ENCODE results near the gene BMPR1B. TPM values are rescaled to one million over a fixed set of nuclear protein-coding genes. Genes with fewer than 3 reads are reported as not detected.
"Not testable (repeated sequence)": the region's sequence is repeated elsewhere in the genome, so short reads cannot be mapped to it uniquely, and the experiment has no call there.

Gene BMPR1B
- total and polyA plus RNA-seq, 2 donors, result 0.13 to 1.7 TPM

DNA sequence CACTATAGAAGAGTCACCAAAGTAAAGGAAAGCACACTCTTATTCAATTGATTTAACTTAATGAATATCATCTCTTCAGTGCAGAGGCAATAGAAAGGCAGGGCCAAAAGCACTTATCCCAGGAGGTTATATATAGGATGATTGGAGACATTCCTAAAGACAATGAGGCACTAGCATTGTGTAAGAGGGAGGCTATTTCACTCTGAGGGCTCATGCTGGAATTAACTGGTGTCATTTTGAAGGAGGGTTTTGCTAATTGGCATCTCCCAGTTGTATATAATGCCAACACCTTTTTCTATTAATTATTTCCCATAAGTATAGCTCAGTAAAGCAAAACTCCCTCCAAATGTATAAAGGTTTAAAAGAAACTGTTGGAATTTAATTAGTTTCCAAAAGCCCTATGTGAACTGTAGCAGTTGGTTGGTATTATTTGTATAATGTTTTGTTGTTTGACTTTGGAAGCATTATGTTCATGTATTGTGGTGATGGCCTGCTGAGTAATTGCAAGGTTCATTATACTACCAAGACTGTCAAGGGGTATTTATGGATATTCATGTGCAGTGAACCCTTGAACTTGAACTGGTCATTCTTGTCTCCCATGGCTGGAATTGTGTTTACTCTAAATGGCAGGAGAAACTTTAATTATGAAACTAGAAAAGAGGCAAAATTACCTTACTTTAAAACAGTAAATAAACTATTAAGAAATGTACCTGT is 270.3 kb downstream of the BMPR1B start:
- DNase-seq (ENCODE audit: extremely low spot score), result no peak
- Histone ChIP-seq H3K4me1 (ENCODE audit: insufficient read depth) (no peaks in the 10 kb centered on the region), H3K27ac (ENCODE audit: low read depth) (no peak overlapping the region), H3K36me3 (ENCODE audit: insufficient read depth) (no peaks in the 10 kb centered on the region), H3K4me3 (ENCODE audit: low read depth, low read length) (no peak overlapping the region)

GRCh38 chr4:95038791-95039190 is 281.0 kb downstream of the BMPR1B start:
- H3K4me1 ChIP-seq (ENCODE audit: insufficient read depth), result no peaks in the 10 kb centered on the region
- WGBS, result 98% methylated on average over 4 of the region's 4 CpGs
- no peak for DNase-seq (ENCODE audit: extremely low spot score)
- H3K27ac ChIP-seq (ENCODE audit: low read depth), result no peak overlapping the region
- no peak overlapping the region for H3K4me3 ChIP-seq (ENCODE audit: low read depth, low read length)
- no peaks in the 10 kb centered on the region for H3K36me3 ChIP-seq (ENCODE audit: insufficient read depth)

- Histone ChIP-seq H3K27ac (ENCODE audit: low read depth) (no peak overlapping the region), H3K4me3 (ENCODE audit: low read depth, low read length) (no peak overlapping the region), H3K36me3 (ENCODE audit: insufficient read depth) (no peaks in the 10 kb centered on the region), H3K4me1 (ENCODE audit: insufficient read depth) (no peaks in the 10 kb centered on the region)
- WGBS, result 52% methylated on average over 5 of the region's 5 CpGs
- no peak for DNase-seq (ENCODE audit: extremely low spot score)
Observed at GRCh38 chr4:95044324-95044837, 286.6 kb downstream of the BMPR1B start.

DNA sequence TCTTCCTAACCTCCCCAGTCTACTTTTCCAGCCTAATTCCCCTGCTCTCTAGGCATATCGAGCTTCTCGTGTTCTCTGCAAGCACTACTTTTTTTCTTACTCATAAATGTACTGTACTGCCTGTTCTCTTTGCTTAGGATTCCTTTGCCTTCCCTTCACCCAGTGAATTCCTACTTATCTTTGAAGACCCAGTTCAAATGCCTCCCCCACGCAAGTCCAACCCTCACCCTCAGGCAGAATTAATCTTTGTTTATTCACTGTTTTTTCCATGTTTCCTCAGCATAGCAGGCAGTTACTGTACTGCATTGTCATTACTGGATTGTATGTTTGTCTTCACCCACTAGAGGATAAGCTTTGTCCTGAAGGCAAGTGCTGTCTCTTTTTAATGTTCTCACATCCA is 287.7 kb downstream of the BMPR1B start:
- H3K36me3 ChIP-seq (ENCODE audit: insufficient read depth), result no peaks in the 10 kb centered on the region
- H3K4me1 ChIP-seq (ENCODE audit: insufficient read depth), result no peaks in the 10 kb centered on the region
- H3K4me3 ChIP-seq (ENCODE audit: low read depth, low read length), result no peak overlapping the region
- no peak overlapping the region for H3K27ac ChIP-seq (ENCODE audit: low read depth)
- no peak for DNase-seq (ENCODE audit: extremely low spot score)
- WGBS, result 23% methylated on average over 3 of the region's 3 CpGs

DNA sequence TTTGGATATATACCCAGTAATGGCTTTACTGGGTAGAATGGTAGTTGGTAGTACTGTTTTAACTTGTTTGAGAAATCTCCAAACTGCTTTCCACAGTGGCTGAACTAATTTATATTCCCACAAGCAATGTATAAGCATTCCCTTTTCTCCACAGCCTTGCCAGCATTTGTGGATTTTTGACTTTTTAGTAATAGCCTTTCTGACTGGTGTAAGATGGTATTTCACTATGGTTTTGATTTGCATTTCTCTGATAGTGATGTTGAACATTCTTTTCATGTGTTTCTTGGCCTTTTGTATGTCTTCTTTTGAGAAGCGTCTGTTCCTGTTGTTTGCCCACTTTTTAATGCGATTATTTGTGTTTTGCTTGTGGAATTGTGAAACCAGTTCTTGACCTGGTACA is 290.5 kb downstream of the BMPR1B start:
- no peak for DNase-seq (ENCODE audit: extremely low spot score)
- H3K27ac ChIP-seq (ENCODE audit: low read depth), result no peak overlapping the region
- H3K4me1 ChIP-seq (ENCODE audit: insufficient read depth), result no peaks in the 10 kb centered on the region
- H3K36me3 ChIP-seq (ENCODE audit: insufficient read depth), result no peaks in the 10 kb centered on the region
- no peak overlapping the region for H3K4me3 ChIP-seq (ENCODE audit: low read depth, low read length)
- WGBS, result 91% methylated on average over 2 of the region's 2 CpGs

- 42% methylated on average over 2 of the region's 2 CpGs for WGBS
- no peaks in the 10 kb centered on the region for H3K36me3 ChIP-seq (ENCODE audit: insufficient read depth)
Observed at GRCh38 chr4:95049551-95050233, 291.9 kb downstream of the BMPR1B start.

DNA sequence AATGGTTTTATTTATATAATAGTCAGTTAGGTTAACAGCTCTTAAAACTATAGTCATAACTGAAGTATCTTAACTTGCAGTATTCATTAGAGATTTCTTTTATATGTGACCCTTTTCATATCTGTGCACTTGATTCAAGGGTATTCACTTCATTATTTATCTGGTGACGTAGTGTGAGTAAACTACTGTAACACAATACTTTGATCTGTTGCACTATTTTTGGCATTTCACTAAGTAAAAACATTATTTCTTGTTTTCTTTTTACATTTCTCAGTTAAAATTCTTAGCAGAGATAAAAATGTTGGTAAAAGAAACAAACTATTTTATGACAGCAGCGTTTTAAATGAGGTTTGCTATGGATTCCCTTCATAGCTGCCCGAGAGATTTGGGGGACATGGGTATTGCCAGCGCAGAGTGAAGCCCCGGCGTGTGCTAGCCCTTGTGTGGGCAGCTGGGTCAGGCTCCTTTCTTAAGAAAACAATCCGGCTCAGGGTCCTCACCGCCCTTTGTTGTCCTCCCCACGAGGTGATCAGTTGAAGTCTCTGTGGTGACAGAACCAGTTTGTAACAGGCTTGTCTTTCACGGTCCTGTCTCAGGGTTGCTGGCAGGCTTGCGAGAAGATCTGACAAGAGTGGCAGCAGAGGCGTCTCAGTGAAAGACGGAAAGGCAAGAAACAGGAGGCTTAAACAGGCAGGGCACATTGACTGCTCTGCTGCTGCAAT is 293.4 kb downstream of the BMPR1B start:
- DNase-seq (ENCODE audit: extremely low spot score), result no peak
- WGBS, result 55% methylated on average over 13 of the region's 13 CpGs
- H3K4me3 ChIP-seq (ENCODE audit: low read depth, low read length), result no peak overlapping the region
- no peaks in the 10 kb centered on the region for H3K4me1 ChIP-seq (ENCODE audit: insufficient read depth)
- H3K36me3 ChIP-seq (ENCODE audit: insufficient read depth), result no peaks in the 10 kb centered on the region
- H3K27ac ChIP-seq (ENCODE audit: low read depth), result no peak overlapping the region

More at GRCh38 chr4:95049551-95050233, 291.9 kb downstream of the BMPR1B start:
- Histone ChIP-seq H3K4me3 (ENCODE audit: low read depth, low read length) (no peak overlapping the region), H3K4me1 (ENCODE audit: insufficient read depth) (no peaks in the 10 kb centered on the region), H3K27ac (ENCODE audit: low read depth) (no peak overlapping the region)
- DNase-seq (ENCODE audit: extremely low spot score), result no peak

GRCh38 chr4:95051702-95052020 is 293.9 kb downstream of the BMPR1B start:
- Histone ChIP-seq H3K4me1 (ENCODE audit: insufficient read depth) (no peaks in the 10 kb centered on the region), H3K27ac (ENCODE audit: low read depth) (no peak overlapping the region), H3K4me3 (ENCODE audit: low read depth, low read length) (no peak overlapping the region), H3K36me3 (ENCODE audit: insufficient read depth) (no peaks in the 10 kb centered on the region)
- no peak for DNase-seq (ENCODE audit: extremely low spot score)
- 45% methylated on average over 2 of the region's 2 CpGs for WGBS

GRCh38 chr4:95058991-95059390 is 301.2 kb downstream of the BMPR1B start:
- Histone ChIP-seq H3K4me3 (ENCODE audit: low read depth, low read length) (no peak overlapping the region), H3K4me1 (ENCODE audit: insufficient read depth) (no peaks in the 10 kb centered on the region)
- WGBS, result 91% methylated on average over 1 of the region's 1 CpG

DNA sequence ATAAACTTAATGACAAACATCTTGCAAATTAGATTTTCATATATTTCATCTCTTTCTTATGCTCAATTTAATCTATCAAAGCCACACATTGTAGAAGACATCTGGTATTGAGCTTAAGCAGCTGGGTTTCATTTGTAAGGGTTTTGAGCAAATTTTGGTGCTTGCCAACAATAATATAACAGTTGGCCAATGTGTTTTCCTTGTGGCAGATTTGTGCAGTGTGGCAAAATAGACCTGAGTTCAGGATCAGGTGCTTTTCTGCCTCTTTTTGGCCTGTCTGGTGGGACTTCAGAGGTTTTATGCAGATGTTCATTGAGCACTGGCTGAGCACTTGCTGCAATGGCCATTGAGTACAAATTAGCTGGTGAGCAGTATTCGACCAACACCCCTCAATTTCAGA is 301.9 kb downstream of the BMPR1B start:
- 79% methylated on average over 1 of the region's 1 CpG for WGBS
- Histone ChIP-seq H3K4me1 (ENCODE audit: insufficient read depth) (no peaks in the 10 kb centered on the region), H3K4me3 (ENCODE audit: low read depth, low read length) (no peak overlapping the region), H3K27ac (ENCODE audit: low read depth) (no peak overlapping the region), H3K36me3 (ENCODE audit: insufficient read depth) (no peaks in the 10 kb centered on the region)
- no peak for DNase-seq (ENCODE audit: extremely low spot score)

More at GRCh38 chr4:95058991-95059390, 301.2 kb downstream of the BMPR1B start:
- no peak for DNase-seq (ENCODE audit: extremely low spot score)
- H3K36me3 ChIP-seq (ENCODE audit: insufficient read depth), result no peaks in the 10 kb centered on the region
- H3K27ac ChIP-seq (ENCODE audit: low read depth), result no peak overlapping the region

- 74% methylated on average over 2 of the region's 2 CpGs for WGBS
- H3K4me3 ChIP-seq (ENCODE audit: low read depth, low read length), result no peak overlapping the region
- H3K27ac ChIP-seq (ENCODE audit: low read depth), result no peak overlapping the region
- H3K4me1 ChIP-seq (ENCODE audit: insufficient read depth), result no peaks in the 10 kb centered on the region
- no peaks in the 10 kb centered on the region for H3K36me3 ChIP-seq (ENCODE audit: insufficient read depth)
- no peak for DNase-seq (ENCODE audit: extremely low spot score)
Observed at GRCh38 chr4:95061220-95061619, 303.5 kb downstream of the BMPR1B start.

GRCh38 chr4:95061801-95062200 is 304.0 kb downstream of the BMPR1B start:
- H3K4me1 ChIP-seq (ENCODE audit: insufficient read depth); H3K27ac ChIP-seq (ENCODE audit: low read depth): not testable (repeated sequence)
- 76% methylated on average over 4 of the region's 4 CpGs for WGBS

DNA sequence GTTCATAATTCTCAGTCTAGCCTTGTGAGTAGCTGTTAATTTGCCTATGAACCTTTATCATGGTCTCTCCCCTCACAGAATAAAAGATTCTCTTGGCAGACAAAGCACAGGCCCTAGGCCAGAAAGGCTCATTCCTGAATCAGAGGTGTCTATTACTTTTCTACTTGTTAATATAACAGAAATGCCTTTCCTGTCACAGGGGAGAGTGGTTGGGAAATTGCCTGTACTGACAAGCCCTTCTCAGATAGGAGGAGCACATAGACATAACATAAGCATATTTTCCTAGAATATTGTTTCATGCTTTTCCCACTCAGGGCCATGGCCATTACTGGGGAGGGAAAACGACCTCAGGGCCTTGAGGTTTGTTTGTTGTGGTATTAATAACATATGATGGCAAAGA is 308.3 kb downstream of the BMPR1B start:
- no peaks in the 10 kb centered on the region for H3K36me3 ChIP-seq (ENCODE audit: insufficient read depth)
- no peaks in the 10 kb centered on the region for H3K4me1 ChIP-seq (ENCODE audit: insufficient read depth)
- WGBS, result 37% methylated on average over 1 of the region's 1 CpG
- no peak overlapping the region for H3K27ac ChIP-seq (ENCODE audit: low read depth)
- no peak overlapping the region for H3K4me3 ChIP-seq (ENCODE audit: low read depth, low read length)
- DNase-seq (ENCODE audit: extremely low spot score), result no peak

More at GRCh38 chr4:95061801-95062200, 304.0 kb downstream of the BMPR1B start:
- DNase-seq (ENCODE audit: extremely low spot score); H3K36me3 ChIP-seq (ENCODE audit: insufficient read depth); H3K4me3 ChIP-seq (ENCODE audit: low read depth, low read length): not testable (repeated sequence)

DNA sequence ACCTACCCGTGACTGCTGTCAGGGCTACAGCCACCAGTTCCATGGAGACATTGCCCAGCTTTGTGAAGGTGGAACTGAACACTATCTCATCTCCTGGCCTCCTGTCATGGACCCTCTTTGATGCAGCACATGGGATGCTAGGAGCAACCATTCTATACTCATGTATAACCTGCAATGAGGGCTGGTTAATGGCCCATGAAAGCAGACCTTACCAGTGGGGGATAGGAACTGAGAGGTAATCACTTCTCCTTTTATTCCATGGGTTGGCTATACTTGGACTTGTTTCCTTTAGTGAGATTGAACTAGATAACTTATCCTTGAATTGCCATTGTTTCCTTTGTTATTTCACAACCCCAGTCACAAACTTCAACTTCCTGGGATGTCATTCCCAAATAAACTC is 310.6 kb downstream of the BMPR1B start:
- Histone ChIP-seq H3K36me3 (ENCODE audit: insufficient read depth) (no peaks in the 10 kb centered on the region), H3K4me1 (ENCODE audit: insufficient read depth) (no peaks in the 10 kb centered on the region), H3K27ac (ENCODE audit: low read depth) (no peak overlapping the region), H3K4me3 (ENCODE audit: low read depth, low read length) (no peak overlapping the region)
- 94% methylated on average over 1 of the region's 1 CpG for WGBS
- no peak for DNase-seq (ENCODE audit: extremely low spot score)
